IMR-90 (cell line): ENCODE data around the gene ST14. TPM values are rescaled to one million over a fixed set of nuclear protein-coding genes. Genes with fewer than 3 reads are reported as not detected.
A peak's percentile ranks its signal among the peaks of the same experiment; 100 is the strongest.

Experiments
- ATAC-seq: fragments of 200-7000 bp; cut with Tn5 transposase; 2 replicates; pipeline ENCODE4 v1.9.1; 2020; ENCODE audit warnings: low read depth, mild to moderate bottlenecking, moderate library complexity
- BruUV-seq: library from RNA; stranded (reverse); fragments of 400-500 nt; replicated peaks from 2 replicates; lab custom pipeline; 2021; lab: Mats Ljungman, UMichigan
- CTCF ChIA-PET: fragments of 300-600 bp; formaldehyde crosslinking; extraction: SDS; loops from one replicate; lab custom pipeline; 2021; ENCODE audit warnings: antibody characterized with exemption; lab: Yijun Ruan, JAX
- POLR2A ChIA-PET: fragments of 300-600 bp; sonication (Branson Sonifier 250); formaldehyde crosslinking; loops from one replicate; lab custom pipeline; 2022; ENCODE audit warnings: antibody characterized with exemption; ENCODE audit not compliant: unreplicated experiment; lab: Charles Lee
- DNase-seq: peaks from one replicate; pipeline ENCODE4 v3.0.0; 2013
- H2AFZ ChIP-seq: replicated peaks from 2 replicates; pipeline ENCODE3; 2013; ENCODE audit warnings: low read length, mild to moderate bottlenecking; ENCODE audit not compliant: poor library complexity
- H2AK5ac ChIP-seq: 2 replicates; pipeline ENCODE4 v1.6.1; 2013; ENCODE audit warnings: low read depth, low read length, inconsistent platforms
- H2AK9ac ChIP-seq: replicated peaks from 2 replicates; pipeline ENCODE3; 2013; ENCODE audit warnings: mild to moderate bottlenecking, low read depth, low read length, moderate library complexity; ENCODE audit not compliant: poor library complexity
- H2BK120ac ChIP-seq: 2 replicates; pipeline ENCODE4 v1.6.1; 2013; ENCODE audit warnings: low read depth, low read length, inconsistent platforms
- H2BK15ac ChIP-seq: 3 replicates; pipeline ENCODE4 v1.6.1; 2013; ENCODE audit warnings: low read depth, low read length, inconsistent platforms
- H2BK20ac ChIP-seq: 2 replicates; pipeline ENCODE4 v1.6.1; 2013; ENCODE audit warnings: low read depth, mild to moderate bottlenecking, inconsistent platforms, low read length, moderate library complexity
- H2BK5ac ChIP-seq: 2 replicates; pipeline ENCODE4 v1.6.1; 2013; ENCODE audit warnings: mild to moderate bottlenecking, low read depth, low read length, inconsistent platforms; ENCODE audit not compliant: poor library complexity, severe bottlenecking
- H3K14ac ChIP-seq: replicated peaks from 2 replicates; pipeline ENCODE4 v1.6.1; 2013; ENCODE audit warnings: low read depth, low read length, inconsistent platforms
- H3K18ac ChIP-seq: 2 replicates; pipeline ENCODE4 v1.6.1; 2013; ENCODE audit warnings: low read depth, low read length, control low read depth
- H3K23ac ChIP-seq: 2 replicates; pipeline ENCODE4 v1.6.1; 2013; ENCODE audit warnings: low read depth, low read length, inconsistent platforms
- H3K27ac ChIP-seq: 2 replicates; pipeline ENCODE4 v1.5.1; 2013; ENCODE audit warnings: mild to moderate bottlenecking, control low read depth, low read length; ENCODE audit not compliant: insufficient read depth
- H3K27me3 ChIP-seq: 2 replicates; pipeline ENCODE4 v1.6.1; 2013; ENCODE audit warnings: low read length; ENCODE audit not compliant: control insufficient read depth, insufficient read depth
- H3K36me3 ChIP-seq: 2 replicates; pipeline ENCODE4 v1.6.1; 2013; ENCODE audit warnings: low read length, mixed read lengths; ENCODE audit not compliant: control insufficient read depth, insufficient read depth
- H3K4ac ChIP-seq: 2 replicates; pipeline ENCODE4 v1.6.1; 2013; ENCODE audit warnings: low read depth, low read length, inconsistent platforms
- H3K4me1 ChIP-seq: 2 replicates; pipeline ENCODE4 v1.6.1; 2013; ENCODE audit warnings: low read length, mixed read lengths; ENCODE audit not compliant: control insufficient read depth, insufficient read depth
- H3K4me2 ChIP-seq: 2 replicates; pipeline ENCODE4 v1.6.1; 2013; ENCODE audit warnings: low read depth, mild to moderate bottlenecking, control low read depth, low read length, moderate library complexity
- H3K4me3 ChIP-seq: 2 replicates; pipeline ENCODE4 v1.5.1; 2013; ENCODE audit warnings: low read depth, mild to moderate bottlenecking, control low read depth, low read length, moderate library complexity; ENCODE audit not compliant: insufficient read depth
- H3K56ac ChIP-seq: 2 replicates; pipeline ENCODE4 v1.6.1; 2013; ENCODE audit warnings: low read length, inconsistent platforms; ENCODE audit not compliant: insufficient read depth; ENCODE audit errors: extremely low read depth
- H3K79me1 ChIP-seq, 2 experiments: 2 replicates each; pipeline ENCODE4 v1.6.1; 2013; ENCODE audit warnings: low read length in 2 of 2, inconsistent platforms in 1 of 2, low read depth in 1 of 2
- H3K9ac ChIP-seq: 2 replicates; pipeline ENCODE4 v1.6.1; 2013; ENCODE audit warnings: low read depth, low read length, control low read depth
- H3K9me1 ChIP-seq: 2 replicates; pipeline ENCODE4 v1.6.1; 2013; ENCODE audit warnings: low read length, inconsistent platforms; ENCODE audit not compliant: insufficient read depth
- H3K9me3 ChIP-seq: 2 replicates; pipeline ENCODE4 v1.6.1; 2013; ENCODE audit warnings: low read length; ENCODE audit not compliant: control insufficient read depth, insufficient read depth
- H4K20me1 ChIP-seq: 2 replicates; pipeline ENCODE4 v1.6.1; 2013; ENCODE audit warnings: low read length, inconsistent platforms; ENCODE audit not compliant: insufficient read depth
- H4K5ac ChIP-seq: 2 replicates; pipeline ENCODE4 v1.6.1; 2013; ENCODE audit warnings: mild to moderate bottlenecking, low read depth, low read length, control low read depth
- H4K8ac ChIP-seq, 2 experiments: 2 replicates each; pipeline ENCODE4 v1.6.1; 2013; ENCODE audit warnings: low read depth in 2 of 2, low read length in 2 of 2, control low read depth in 1 of 2, inconsistent platforms in 1 of 2
- H4K91ac ChIP-seq: 2 replicates; pipeline ENCODE4 v1.6.1; 2013; ENCODE audit warnings: low read depth, low read length, inconsistent platforms; ENCODE audit not compliant: insufficient read depth
- CEBPB ChIP-seq: IDR thresholded peaks from 2 replicates; pipeline ENCODE4 v1.6.1; 2012; ENCODE audit warnings: low read depth, low read length, improper control_type of control experiment
- RFX5 ChIP-seq: IDR thresholded peaks from 2 replicates; pipeline ENCODE4 v1.8.0; 2012; ENCODE audit warnings: low read depth, mild to moderate bottlenecking, low read length, moderate library complexity
- WGBS, 2 experiments: methylation state at CpG; one replicate each; pipeline versions ENCODE4 v1.1.5 to v1.1.7; 2013; ENCODE audit warnings: missing lambda C conversion rate in 2 of 2; ENCODE audit not compliant: insufficient read length in 1 of 2; ENCODE audit errors: extremely low coverage in 2 of 2; 5-methylcytosine and 5-hydroxymethylcytosine counted together
- dilution Hi-C: fragments of 300-500 bp; cut with HindIII; formaldehyde crosslinking; loops from one replicate; pipeline ENCODE4 v1.14.3; 2018; ENCODE audit warnings: low sequenced_read_pairs; ENCODE audit not compliant: unreplicated experiment
- in situ Hi-C: fragments of 300-500 bp; cut with MboI; formaldehyde crosslinking; loops from 3 replicates; pipeline ENCODE4 v1.14.3; 2019; ENCODE audit warnings: low sequenced_read_pairs, inconsistent platforms, mixed read lengths
- intact Hi-C: fragments of 100-400 bp; cut with micrococcal nuclease; formaldehyde crosslinking; loops from 2 replicates; pipeline ENCODE4 v1.10.0; 2022
- polyA plus RNA-seq, 3 experiments: library from polyadenylated mRNA; depleted of rRNA; stranded (reverse); fragments of >200 nt; gene quantifications; 2 replicates each; pipeline ENCODE4 v1.2.3, GENCODE V29; 2012; ENCODE audit warnings: low replicate concordance in 1 of 3
- total RNA-seq: library from RNA; depleted of rRNA; stranded (reverse); fragments of >200 nt; gene quantifications from 2 replicates; pipeline ENCODE4 v1.2.3, GENCODE V29; 2012

ST14 gene
- total and polyA plus RNA-seq, 2 of the 4 experiments (the other 2 are of a cell fraction), result not detected

DNA sequence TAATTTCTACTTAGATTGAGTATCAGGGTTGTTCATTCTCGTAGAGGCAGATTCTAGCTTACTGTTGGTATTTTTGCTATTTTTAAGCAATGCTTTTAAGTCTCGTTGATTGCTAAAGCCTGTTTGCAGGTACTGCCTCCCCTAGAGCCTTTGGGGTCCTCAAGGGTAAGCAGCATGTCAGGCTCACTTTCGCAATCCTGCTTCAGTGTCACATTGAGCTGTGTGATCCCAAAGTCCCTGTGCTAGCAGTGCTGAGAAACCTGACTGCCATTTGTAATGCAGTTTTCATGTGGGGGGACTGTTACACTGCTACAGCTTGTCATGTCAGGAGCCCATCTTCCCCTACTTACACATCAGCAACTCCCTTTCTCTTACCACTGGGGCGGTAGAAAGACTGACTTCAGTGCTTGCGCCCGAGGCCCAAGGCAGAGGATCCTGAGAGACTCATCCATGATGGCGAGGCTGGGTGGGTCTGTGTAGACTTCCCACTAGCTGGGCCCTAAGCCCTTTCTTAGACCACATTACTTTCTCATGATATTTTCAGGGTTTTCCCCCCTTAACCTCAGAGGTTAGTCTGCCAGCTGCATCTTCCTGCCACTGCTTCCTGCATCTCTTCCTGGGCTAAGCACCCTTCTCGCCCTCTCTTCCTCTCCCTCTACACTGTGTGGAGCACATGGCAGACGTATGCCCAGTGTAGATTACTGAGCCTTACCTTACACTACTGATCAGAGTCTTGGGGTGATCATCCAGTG is 40.8 kb upstream of the ST14 start:
- in situ Hi-C loops (no loop called here), intact Hi-C loops (loop anchor here (5.0 kb wide), 1 partner anchor 42 kb away; no protein-coding TSS in a partner anchor), dilution Hi-C loops (no loop called here)
- peaks cover 3% of the 10 kb centered on the region for H3K4me1 ChIP-seq
- no peak overlapping the region for H3K56ac ChIP-seq
- no peak overlapping the region for H2AK9ac ChIP-seq
- ChIA-PET CTCF (interaction anchor here (0.9 kb wide), 1 partner anchor 14 kb away, joined by 3 read pairs; no protein-coding TSS in a partner anchor), POLR2A (no interaction called here)
- no peak overlapping the region for H3K4me3 ChIP-seq
- H2AFZ ChIP-seq, result no peak overlapping the region
- no peak overlapping the region for H4K91ac ChIP-seq
- peaks cover 25% of the 10 kb centered on the region for H3K36me3 ChIP-seq
- H4K20me1 ChIP-seq, result peaks cover 22% of the 10 kb centered on the region
- H2AK5ac ChIP-seq, result no peak overlapping the region
- H2BK5ac ChIP-seq, result no peak overlapping the region
- no peak overlapping the region for H4K5ac ChIP-seq
- ATAC-seq (no peak), DNase-seq (no peak)
- no peak overlapping the region for H3K9ac ChIP-seq
- no peak overlapping the region for H4K8ac ChIP-seq
- no peak overlapping the region for H2BK20ac ChIP-seq
- H3K27ac ChIP-seq, result no peak overlapping the region
- H3K4me2 ChIP-seq, result no peak overlapping the region
- no peaks in the 10 kb centered on the region for H3K9me3 ChIP-seq
- H3K18ac ChIP-seq, result no peak overlapping the region
- WGBS, 2 experiments, result 95% methylated on average over 6 of the region's 9 CpGs; no CpG with 5 or more reads in 1 of the 2 experiments
- H3K4ac ChIP-seq, result no peak overlapping the region
- H3K23ac ChIP-seq, result no peak overlapping the region
- H3K27me3 ChIP-seq, result no peaks in the 10 kb centered on the region; the same call in none of the 2 replicates
- no peak overlapping the region for H2BK15ac ChIP-seq
- H2BK120ac ChIP-seq, result no peak overlapping the region
- H3K9me1 ChIP-seq, result peaks cover 10% of the 10 kb centered on the region
- no peak overlapping the region for H3K14ac ChIP-seq
- no TSS peak for BruUV-seq
- peaks cover 6 to 23% of the 10 kb centered on the region in 2 experiments; a peak in 2 of 4 replicates for H3K79me1 ChIP-seq
- TF ChIP-seq CEBPB (peak; percentile 57), RFX5 (no peak)
